ENCODE results near the gene SPTA1.

DNA sequence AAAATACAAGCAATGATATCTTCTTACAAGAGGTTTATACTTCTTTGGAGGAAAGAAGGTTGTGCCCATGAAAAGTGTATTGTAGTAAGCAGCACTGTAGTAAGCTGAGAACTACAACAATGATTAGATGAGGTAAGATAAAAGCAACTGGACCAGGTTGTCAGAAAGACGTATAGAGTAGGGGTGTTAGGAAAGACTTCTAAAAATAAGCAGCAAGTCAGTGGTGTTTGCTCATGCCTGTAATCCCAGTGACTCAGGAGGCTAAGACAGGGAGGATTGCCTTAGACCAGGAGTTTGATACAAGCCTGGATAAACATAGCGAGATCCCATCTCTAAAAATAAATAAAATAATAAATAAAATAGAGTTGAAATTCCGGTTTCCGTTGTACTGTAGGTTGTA, 102.6 kb downstream of the SPTA1 start:
- TF ChIP-seq, protein P1, sequence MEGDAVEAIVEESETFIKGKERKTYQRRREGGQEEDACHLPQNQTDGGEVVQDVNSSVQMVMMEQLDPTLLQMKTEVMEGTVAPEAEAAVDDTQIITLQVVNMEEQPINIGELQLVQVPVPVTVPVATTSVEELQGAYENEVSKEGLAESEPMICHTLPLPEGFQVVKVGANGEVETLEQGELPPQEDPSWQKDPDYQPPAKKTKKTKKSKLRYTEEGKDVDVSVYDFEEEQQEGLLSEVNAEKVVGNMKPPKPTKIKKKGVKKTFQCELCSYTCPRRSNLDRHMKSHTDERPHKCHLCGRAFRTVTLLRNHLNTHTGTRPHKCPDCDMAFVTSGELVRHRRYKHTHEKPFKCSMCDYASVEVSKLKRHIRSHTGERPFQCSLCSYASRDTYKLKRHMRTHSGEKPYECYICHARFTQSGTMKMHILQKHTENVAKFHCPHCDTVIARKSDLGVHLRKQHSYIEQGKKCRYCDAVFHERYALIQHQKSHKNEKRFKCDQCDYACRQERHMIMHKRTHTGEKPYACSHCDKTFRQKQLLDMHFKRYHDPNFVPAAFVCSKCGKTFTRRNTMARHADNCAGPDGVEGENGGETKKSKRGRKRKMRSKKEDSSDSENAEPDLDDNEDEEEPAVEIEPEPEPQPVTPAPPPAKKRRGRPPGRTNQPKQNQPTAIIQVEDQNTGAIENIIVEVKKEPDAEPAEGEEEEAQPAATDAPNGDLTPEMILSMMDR (IDR thresholded peaks at IDR 0.05; ENCODE audit: poor library complexity) = no peak
- TF ChIP-seq EZH2 (IDR thresholded peaks at IDR 0.05; ENCODE audit: borderline replicate concordance) = no peak
